ENCODE results near the gene ZDHHC8. TPM values are rescaled to one million over a fixed set of nuclear protein-coding genes. Genes with fewer than 3 reads are reported as not detected.

ZDHHC8 gene
- total and polyA plus RNA-seq, 2 donors (not counting 3 experiments of a cell fraction or from before 2014, with no cell fraction given) = 49.8 to 131 TPM

- Histone ChIP-seq H3K9me1 (replicated peaks; ENCODE audit: control insufficient read depth, extremely low read depth, insufficient read depth, low read length) (no peaks in the 10 kb centered on the region), H2AFZ (ENCODE audit: low read depth, low read length) (no peak overlapping the region), H3K9me3 (replicated peaks; ENCODE audit: control insufficient read depth, insufficient read depth, low read length) (no peaks in the 10 kb centered on the region), H3K79me2 (ENCODE audit: control insufficient read depth, insufficient read depth, low read length) (no peaks in the 10 kb centered on the region), H3K36me3 (ENCODE audit: control insufficient read depth in 2 of 2, extremely low read depth in 1 of 2, insufficient read depth in 2 of 2, low read length in 2 of 2) (no peaks in the 10 kb centered on the region), H3K4me1 (ENCODE audit: control insufficient read depth, extremely low read depth, insufficient read depth, low read length) (no peaks in the 10 kb centered on the region), H3K27me3 (ENCODE audit: control insufficient read depth in 2 of 2, insufficient read depth in 2 of 2, low read length in 2 of 2) (no peaks in the 10 kb centered on the region), H3K27ac (ENCODE audit: insufficient read depth, low read depth, low read length) (no peak overlapping the region), H3K9ac (replicated peaks; ENCODE audit: extremely low read depth, insufficient read depth, low read length) (no peak overlapping the region), H4K20me1 (replicated peaks; ENCODE audit: control insufficient read depth, extremely low read depth, insufficient read depth, low read length) (no peaks in the 10 kb centered on the region), H3K4me3 (replicated peaks in 1 of 3; ENCODE audit: insufficient read depth in 1 of 3, low read depth in 1 of 3, low read length in 3 of 3) (no peak overlapping the region), H3K4me2 (ENCODE audit: insufficient read depth, low read length) (no peak overlapping the region)
- dilution Hi-C loops (cut with MboI; ENCODE audit: extremely low pct_ligation_motif_present, low sequenced_read_pairs) (no loop called here), intact Hi-C loops (cut with micrococcal nuclease) (no loop called here)
- DNase-seq (ENCODE audit: low read depth, low spot score) (no peak), FAIRE-seq (no peak)
- BruUV-seq (replicated peaks) = no TSS peak
- TF ChIP-seq GATA2 (IDR thresholded peaks at IDR 0.05; ENCODE audit: insufficient read depth, insufficient read length, low read depth, low read length) (no peak), EZH2 (IDR thresholded peaks at IDR 0.05; ENCODE audit: borderline replicate concordance, low read depth, low read length, severe bottlenecking) (no peak), JUN (IDR thresholded peaks at IDR 0.05; ENCODE audit: borderline replicate concordance, insufficient read depth, insufficient read length, low read depth) (no peak), MAX (IDR thresholded peaks at IDR 0.05; ENCODE audit: insufficient read depth, insufficient read length) (no peak), POLR2AphosphoS5 (IDR thresholded peaks at IDR 0.05; ENCODE audit: insufficient read depth, low read depth, low read length) (no peak), MYC (IDR thresholded peaks at IDR 0.05; ENCODE audit: low read depth, low read length) (no peak), FOS (IDR thresholded peaks at IDR 0.05; ENCODE audit: borderline replicate concordance, insufficient read depth, low read length) (no peak), POLR2A (IDR thresholded peaks at IDR 0.05; ENCODE audit: low read depth, low read length) (no peak), CTCF (IDR thresholded peaks at IDR 0.05; ENCODE audit: extremely low read depth in 1 of 2, insufficient read depth in 1 of 2, low read depth in 1 of 2, low read length in 2 of 2) (no peak)
- CTCF ChIA-PET = no interaction called here
- POLR2A ChIA-PET = no interaction called here
These were observed 38.6 kb downstream of the ZDHHC8 start for GRCh38 chr22:20170170-20170569.
